Activated CD8-positive, alpha-beta memory T cell treated with anti-CD3 and anti-CD28 coated beads, Interleukin-2, amount 50 U/mL, for 24 hours (primary cell): ENCODE data around the gene LIPC.

Experiments
- DNase-seq: peaks from one replicate; pipeline ENCODE4 v3.0.0-alpha.2; 2020; ENCODE audit errors: extremely low read depth

Gene LIPC

GRCh38 chr15:58538225-58538727 lies 106.5 kb downstream of the LIPC start:
- no peak for DNase-seq

GRCh38 chr15:58538901-58539300 lies 107.1 kb downstream of the LIPC start:
- no peak for DNase-seq

DNA sequence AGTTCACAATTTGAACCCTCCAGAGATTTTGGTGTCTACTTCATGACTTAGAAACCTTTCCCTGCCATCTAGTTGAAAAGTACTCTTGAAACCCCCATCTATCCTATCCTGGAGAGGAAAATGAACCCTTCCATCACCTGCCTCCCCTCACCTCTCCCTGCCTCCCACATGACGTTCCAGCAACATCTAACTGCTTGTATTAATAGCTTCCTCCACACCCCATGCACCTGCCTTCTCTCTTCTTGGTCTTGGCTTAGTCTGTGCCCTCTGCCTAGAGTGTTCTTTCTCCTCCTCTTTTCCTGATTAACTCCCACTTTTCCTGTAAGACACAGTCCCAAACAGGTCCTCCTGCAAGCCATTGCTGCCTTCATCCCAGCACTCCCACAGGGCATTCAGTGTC lies 107.8 kb downstream of the LIPC start:
- no peak for DNase-seq

GRCh38 chr15:58541410-58542087 lies 109.8 kb downstream of the LIPC start:
- DNase-seq = no peak

GRCh38 chr15:58543664-58544335 lies 112.0 kb downstream of the LIPC start:
- DNase-seq = no peak

- DNase-seq = no peak
Observed at GRCh38 chr15:58544756-58545155, 113.0 kb downstream of the LIPC start.

DNA sequence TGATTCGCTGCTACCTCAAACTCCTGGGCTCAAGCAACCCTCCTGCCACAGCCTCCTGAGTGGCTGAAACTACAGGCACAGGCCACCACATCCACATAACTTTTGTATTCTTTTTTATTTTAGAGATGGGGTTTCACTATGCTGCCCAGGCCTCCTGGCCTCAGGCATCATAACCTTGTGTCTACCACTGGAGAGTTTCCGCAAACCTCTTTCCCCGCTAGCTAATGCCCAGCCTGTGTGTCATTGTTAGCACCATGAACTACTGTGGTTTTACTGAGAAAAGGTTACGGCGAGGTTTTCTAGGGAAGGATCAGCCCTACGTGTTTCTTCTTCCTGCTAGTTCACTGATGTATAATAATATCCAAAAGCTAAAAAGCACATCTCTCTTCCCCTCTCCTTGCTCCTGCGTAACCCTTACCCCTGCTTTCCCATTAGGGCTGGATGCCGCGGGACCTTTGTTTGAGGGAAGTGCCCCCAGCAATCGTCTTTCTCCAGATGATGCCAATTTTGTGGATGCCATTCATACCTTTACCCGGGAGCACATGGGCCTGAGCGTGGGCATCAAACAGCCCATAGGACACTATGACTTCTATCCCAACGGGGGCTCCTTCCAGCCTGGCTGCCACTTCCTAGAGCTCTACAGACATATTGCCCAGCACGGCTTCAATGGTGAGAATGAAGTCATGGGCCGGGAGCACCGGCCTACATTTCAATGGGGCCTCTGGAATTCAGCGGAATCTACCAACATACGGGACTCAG lies 113.7 kb downstream of the LIPC start:
- no peak for DNase-seq

GRCh38 chr15:58546066-58546591 lies 114.3 kb downstream of the LIPC start:
- no peak for DNase-seq

DNA sequence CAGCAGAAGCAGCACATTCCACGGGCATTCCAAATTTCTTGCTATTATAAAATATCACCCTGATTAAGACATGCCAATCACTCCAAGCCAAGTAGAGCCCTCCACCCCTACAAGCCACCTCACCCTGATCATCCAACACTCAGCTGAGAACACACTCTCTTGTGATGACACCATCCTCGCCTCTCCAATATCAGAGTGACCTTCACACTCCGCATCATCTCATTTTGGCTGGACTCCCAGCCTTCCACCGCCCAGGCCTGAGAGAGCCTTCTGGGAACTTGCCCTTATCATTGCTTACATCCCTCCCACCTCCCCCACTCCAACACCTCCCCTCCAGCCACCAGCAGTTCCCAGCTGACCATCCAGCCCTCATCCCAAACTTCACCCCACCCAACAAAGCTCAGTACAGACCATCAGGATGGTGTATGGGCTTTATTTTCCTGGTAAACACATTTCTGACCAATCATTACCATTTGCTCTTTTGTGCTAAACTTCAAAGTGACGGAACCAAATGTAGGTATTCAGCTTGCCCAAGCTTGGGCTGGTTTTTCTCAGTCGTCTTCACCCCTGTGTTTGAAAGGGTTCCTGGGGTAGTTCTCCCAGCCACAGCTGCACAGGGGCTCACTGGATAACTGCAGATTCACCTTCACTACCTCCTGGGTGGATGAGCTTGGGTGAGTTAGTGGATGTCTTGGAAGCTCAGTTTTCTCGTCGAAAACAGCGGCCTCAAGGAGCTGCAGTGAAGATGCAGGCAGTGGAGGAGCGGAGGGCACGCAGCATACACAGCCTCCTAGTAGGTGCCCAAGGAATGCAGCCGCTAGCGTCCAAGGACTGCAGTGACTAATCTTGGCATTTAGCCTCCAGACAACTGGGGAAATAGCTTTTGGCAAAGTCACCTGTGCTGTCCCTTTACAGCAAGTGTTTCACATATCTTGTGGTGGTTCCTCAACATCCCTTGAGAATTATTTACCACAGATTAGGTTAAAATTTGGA lies 115.1 kb downstream of the LIPC start:
- DNase-seq = no peak

GRCh38 chr15:58547628-58548307 lies 116.0 kb downstream of the LIPC start:
- no peak for DNase-seq

DNA sequence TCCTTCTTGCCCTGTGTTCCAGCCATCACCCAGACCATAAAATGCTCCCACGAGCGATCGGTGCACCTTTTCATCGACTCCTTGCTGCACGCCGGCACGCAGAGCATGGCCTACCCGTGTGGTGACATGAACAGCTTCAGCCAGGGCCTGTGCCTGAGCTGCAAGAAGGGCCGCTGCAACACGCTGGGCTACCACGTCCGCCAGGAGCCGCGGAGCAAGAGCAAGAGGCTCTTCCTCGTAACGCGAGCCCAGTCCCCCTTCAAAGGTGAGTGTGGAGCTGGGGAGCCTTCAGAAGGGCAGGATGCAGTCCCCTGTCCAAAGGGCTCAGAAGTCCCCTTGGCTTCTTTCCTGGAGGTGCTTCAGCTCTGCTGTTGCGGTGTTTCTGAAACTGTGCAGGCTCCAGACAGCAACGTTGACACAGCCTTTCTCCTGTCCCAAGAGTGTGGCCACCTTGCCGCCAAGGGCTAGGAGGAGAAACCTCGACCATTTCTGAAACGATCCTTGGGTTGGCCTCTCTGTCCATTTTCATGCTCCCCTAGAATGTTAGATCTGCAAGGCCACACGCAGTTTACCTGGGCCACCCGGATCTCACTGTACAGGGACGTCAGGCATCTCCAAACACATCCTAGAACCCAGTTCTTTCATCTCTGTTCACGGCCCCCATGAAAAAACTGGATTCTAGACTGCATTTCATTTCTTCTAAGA lies 116.7 kb downstream of the LIPC start:
- no peak for DNase-seq

DNA sequence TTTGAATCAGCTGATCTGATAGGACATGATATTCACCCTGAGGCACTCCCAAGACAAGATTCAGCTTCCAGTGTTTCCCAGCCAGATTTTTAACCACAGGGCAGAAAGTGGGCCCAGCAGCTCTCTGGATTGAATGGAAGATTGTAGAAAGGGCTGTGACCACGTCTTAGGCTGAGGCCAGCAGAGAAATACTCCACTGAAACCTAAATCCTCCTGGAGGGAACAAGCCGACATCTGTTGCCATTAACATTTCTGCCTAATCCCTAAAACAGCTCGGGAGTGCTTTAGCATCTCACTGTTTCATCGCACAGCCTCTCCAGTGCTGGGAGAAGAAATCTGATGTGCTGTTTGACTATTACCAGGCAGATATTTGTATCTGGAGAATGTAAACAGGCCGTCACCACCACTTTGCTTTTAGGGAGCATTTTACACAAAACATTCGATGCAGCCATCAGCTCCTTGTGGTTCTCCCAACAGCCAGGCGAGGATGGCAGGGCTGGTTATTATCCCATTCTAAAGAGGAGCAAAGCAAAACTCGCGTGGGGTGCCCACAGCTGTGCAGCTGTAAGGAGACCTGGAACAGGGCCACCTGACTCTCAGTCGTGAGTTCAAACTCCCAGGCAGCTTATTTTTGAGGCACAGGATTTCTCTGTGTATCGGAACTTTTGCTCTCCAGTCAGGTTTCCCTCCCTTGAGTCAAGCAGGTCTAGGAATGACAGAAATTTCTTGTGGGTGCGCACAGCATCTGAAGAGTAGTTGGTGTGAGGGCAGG lies 117.4 kb downstream of the LIPC start:
- no peak for DNase-seq

- DNase-seq = no peak
Observed at GRCh38 chr15:58549785-58550074, 117.9 kb downstream of the LIPC start.

GRCh38 chr15:58551084-58551763 lies 119.4 kb downstream of the LIPC start:
- no peak for DNase-seq

- no peak for DNase-seq
Observed at GRCh38 chr15:58551764-58552504, 120.1 kb downstream of the LIPC start.

- DNase-seq = no peak
Observed at GRCh38 chr15:58552505-58553364, 120.9 kb downstream of the LIPC start.

DNA sequence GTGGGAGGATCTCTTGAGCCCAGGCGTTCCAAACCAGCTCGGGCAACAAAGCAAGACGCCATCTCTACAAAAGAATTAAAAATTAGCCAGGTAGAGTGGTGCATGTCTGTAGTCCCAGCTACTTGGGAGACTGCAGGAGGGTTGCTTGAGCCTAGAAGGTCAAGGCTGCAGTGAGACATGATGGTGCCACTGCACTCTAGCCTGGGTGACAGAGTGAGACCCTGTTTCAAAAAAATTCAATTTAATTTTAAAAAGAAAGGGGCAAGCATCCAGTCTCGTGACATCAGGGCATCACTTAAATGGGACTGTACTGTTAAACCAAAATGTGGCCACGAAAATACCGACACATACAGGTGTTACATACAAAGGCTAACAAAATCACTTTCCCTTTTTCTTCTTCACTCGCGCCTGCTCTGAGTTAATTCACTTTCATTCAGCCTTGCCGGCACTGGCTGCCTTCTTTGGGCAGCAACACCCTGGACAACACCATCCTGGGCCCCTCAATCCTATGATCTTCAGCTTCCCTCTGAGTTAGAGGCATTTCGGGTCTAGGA lies 121.7 kb downstream of the LIPC start:
- DNase-seq = no peak
